HL-60 (cell line): ENCODE results near the gene SLC5A2.
A peak's percentile ranks its signal among the peaks of the same experiment; 100 is the strongest.
"Not testable (repeated sequence)": the region's sequence is repeated elsewhere in the genome, so short reads cannot be mapped to it uniquely, and the experiment has no call there.

Experiments
- DNase-seq, 2 experiments: peaks; one replicate each; pipeline ENCODE4 v3.0.0-alpha.2; 2010 to 2020; ENCODE audit warnings: low read depth in 1 of 2, low spot score in 1 of 2
- H3K27ac ChIP-seq: fragments of 250-450 bp; sonication (Bioruptor Pico); replicated peaks from 2 replicates; pipeline ENCODE4 v1.5.1; 2020; ENCODE audit warnings: mild to moderate bottlenecking, moderate library complexity
- H3K27me3 ChIP-seq: fragments of 250-450 bp; sonication (Bioruptor Pico); 2 replicates; pipeline ENCODE4 v1.5.1; 2021; ENCODE audit warnings: mild to moderate bottlenecking, moderate library complexity; ENCODE audit not compliant: insufficient read depth, poor library complexity, severe bottlenecking
- H3K4me3 ChIP-seq: replicated peaks from 2 replicates; pipeline ENCODE4 v1.5.1; 2011; ENCODE audit warnings: mild to moderate bottlenecking, control low read depth, low read length; ENCODE audit not compliant: insufficient read depth
- CTCF ChIP-seq: IDR thresholded peaks from one replicate; pipeline ENCODE4 v1.5.1; 2011; ENCODE audit warnings: low read length, control low read depth, inconsistent platforms; ENCODE audit not compliant: insufficient read depth
- GABPA ChIP-seq: IDR thresholded peaks from 2 replicates; pipeline ENCODE4 v1.6.1; 2012; ENCODE audit warnings: low read depth
- POLR2AphosphoS5 ChIP-seq: IDR thresholded peaks from 2 replicates; pipeline ENCODE4 v1.6.1; 2012; ENCODE audit warnings: low read depth
- REST ChIP-seq: IDR thresholded peaks from 2 replicates; pipeline ENCODE4 v1.6.1; 2012; ENCODE audit warnings: low read depth; ENCODE audit not compliant: insufficient replicate concordance
- SPI1 ChIP-seq: IDR thresholded peaks from 2 replicates; pipeline ENCODE4 v1.6.1; 2012; ENCODE audit warnings: low read depth, mild to moderate bottlenecking, borderline replicate concordance

Gene SLC5A2

GRCh38 chr16:31537362-31538242, 54.7 kb downstream of the SLC5A2 start:
- no peak for DNase-seq
- TF ChIP-seq POLR2AphosphoS5 = no peak
- no peak for TF ChIP-seq GABPA
- TF ChIP-seq CTCF = no peak
- TF ChIP-seq SPI1 = no peak
- no peak for TF ChIP-seq REST
- Histone ChIP-seq H3K27ac (no peak overlapping the region), H3K27me3 (peaks cover 30% of the 10 kb centered on the region), H3K4me3 (0 out of 2 replicates have a peak overlapping the region, but pooled peaks have one; percentile 4)

- DNase-seq, H3K27ac ChIP-seq, H3K4me3 ChIP-seq: not testable (repeated sequence)
- peaks cover 30% of the 10 kb centered on the region for H3K27me3 ChIP-seq
These were observed 55.3 kb downstream of the SLC5A2 start for GRCh38 chr16:31538243-31538598.

GRCh38 chr16:31539762-31540161, 56.8 kb downstream of the SLC5A2 start:
- H3K4me3 ChIP-seq, DNase-seq, H3K27ac ChIP-seq: not testable (repeated sequence)
- H3K27me3 ChIP-seq = peaks cover 30% of the 10 kb centered on the region
